ENCODE measurements around the gene SOX5.

DNA sequence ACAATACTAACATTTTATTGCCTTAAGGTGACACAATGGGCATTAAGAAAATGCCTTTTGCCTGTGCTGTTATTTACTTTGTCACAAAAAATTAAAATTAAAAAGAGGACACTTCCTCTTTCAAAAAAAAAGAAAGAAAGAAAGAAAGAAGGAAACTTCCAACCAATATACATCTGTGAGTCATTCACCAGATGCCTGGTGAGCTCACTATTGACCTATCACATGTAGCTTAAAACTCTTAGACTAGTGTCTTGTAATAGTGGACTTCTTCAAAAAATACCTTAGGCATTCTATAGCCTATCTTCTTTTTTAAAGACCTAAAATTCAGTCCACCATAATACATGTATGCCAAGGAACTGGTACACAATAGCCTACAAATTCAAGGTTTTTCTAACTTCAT, 4.9 kb upstream of the SOX5 start:
- TF ChIP-seq, protein P1, sequence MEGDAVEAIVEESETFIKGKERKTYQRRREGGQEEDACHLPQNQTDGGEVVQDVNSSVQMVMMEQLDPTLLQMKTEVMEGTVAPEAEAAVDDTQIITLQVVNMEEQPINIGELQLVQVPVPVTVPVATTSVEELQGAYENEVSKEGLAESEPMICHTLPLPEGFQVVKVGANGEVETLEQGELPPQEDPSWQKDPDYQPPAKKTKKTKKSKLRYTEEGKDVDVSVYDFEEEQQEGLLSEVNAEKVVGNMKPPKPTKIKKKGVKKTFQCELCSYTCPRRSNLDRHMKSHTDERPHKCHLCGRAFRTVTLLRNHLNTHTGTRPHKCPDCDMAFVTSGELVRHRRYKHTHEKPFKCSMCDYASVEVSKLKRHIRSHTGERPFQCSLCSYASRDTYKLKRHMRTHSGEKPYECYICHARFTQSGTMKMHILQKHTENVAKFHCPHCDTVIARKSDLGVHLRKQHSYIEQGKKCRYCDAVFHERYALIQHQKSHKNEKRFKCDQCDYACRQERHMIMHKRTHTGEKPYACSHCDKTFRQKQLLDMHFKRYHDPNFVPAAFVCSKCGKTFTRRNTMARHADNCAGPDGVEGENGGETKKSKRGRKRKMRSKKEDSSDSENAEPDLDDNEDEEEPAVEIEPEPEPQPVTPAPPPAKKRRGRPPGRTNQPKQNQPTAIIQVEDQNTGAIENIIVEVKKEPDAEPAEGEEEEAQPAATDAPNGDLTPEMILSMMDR (IDR thresholded peaks at IDR 0.05): no peak
- TF ChIP-seq EP300 (IDR thresholded peaks at IDR 0.05) (no peak), POLR2A (IDR thresholded peaks at IDR 0.05) (no peak), POLR2AphosphoS5 (IDR thresholded peaks at IDR 0.05) (no peak)

Measured in sigmoid colon (tissue), 4 donors.